Fibroblast of lung (primary cell): ENCODE measurements around the gene MYBBP1A. TPM values are rescaled to one million over a fixed set of nuclear protein-coding genes. Genes with fewer than 3 reads are reported as not detected.

ENCODE experiments used
- DNase-seq, 2 donors: peaks; one replicate each; pipeline versions ENCODE4 v3.0.0 to v3.0.0-alpha.2; 2010; ENCODE audit warnings: low read depth in 2 of 2
- H2AFZ ChIP-seq: 2 replicates; pipeline ENCODE4 v1.5.1; 2012; ENCODE audit warnings: low read length, control low read depth, inconsistent platforms
- H3K27ac ChIP-seq: 2 replicates; pipeline ENCODE4 v1.5.1; 2011; ENCODE audit warnings: low read length, control low read depth; ENCODE audit not compliant: insufficient read depth
- H3K27me3 ChIP-seq: 2 replicates; pipeline ENCODE4 v1.5.1; 2011; ENCODE audit warnings: mild to moderate bottlenecking, low read length; ENCODE audit not compliant: control insufficient read depth, insufficient read depth
- H3K36me3 ChIP-seq: 2 replicates; pipeline ENCODE4 v1.5.1; 2011; ENCODE audit warnings: low read length; ENCODE audit not compliant: control insufficient read depth, insufficient read depth
- H3K4me1 ChIP-seq: 2 replicates; pipeline ENCODE4 v1.5.1; 2011; ENCODE audit warnings: low read length; ENCODE audit not compliant: control insufficient read depth, insufficient read depth; ENCODE audit errors: extremely low read depth
- H3K4me2 ChIP-seq: 2 replicates; pipeline ENCODE4 v1.5.1; 2011; ENCODE audit warnings: low read length, control low read depth; ENCODE audit not compliant: insufficient read depth; ENCODE audit errors: extremely low read depth
- H3K4me3 ChIP-seq, 4 experiments: fragments of 200-600 bp in 1 of 4; sonication (generic) in 1 of 4; replicated peaks in 1 of 4; 2 replicates each; pipeline ENCODE4 v1.5.1; 2011 to 2016; ENCODE audit warnings: low read length in 4 of 4, low read depth in 3 of 4, mild to moderate bottlenecking in 3 of 4, control low read depth in 2 of 4, inconsistent platforms in 1 of 4, mixed read lengths in 1 of 4; ENCODE audit not compliant: insufficient read depth in 1 of 4; ENCODE audit errors: control extremely low read depth in 1 of 4
- H3K79me2 ChIP-seq: 2 replicates; pipeline ENCODE4 v1.5.1; 2012; ENCODE audit warnings: mild to moderate bottlenecking, low read length, inconsistent platforms; ENCODE audit not compliant: control insufficient read depth, insufficient read depth
- H3K9ac ChIP-seq: 2 replicates; pipeline ENCODE4 v1.5.1; 2011; ENCODE audit warnings: mild to moderate bottlenecking, low read length, control low read depth; ENCODE audit not compliant: insufficient read depth
- H3K9me3 ChIP-seq: 2 replicates; pipeline ENCODE4 v1.5.1; 2012; ENCODE audit warnings: low read depth, low read length; ENCODE audit not compliant: control insufficient read depth, insufficient read depth
- H4K20me1 ChIP-seq: 2 replicates; pipeline ENCODE4 v1.5.1; 2011; ENCODE audit warnings: low read length; ENCODE audit not compliant: control insufficient read depth, insufficient read depth; ENCODE audit errors: extremely low read depth
- CTCF ChIP-seq, 2 donors: IDR thresholded peaks in 1 of 2; conservative IDR thresholded peaks in 1 of 2; 1 replicate in 1 of 2; 2 replicates in 1 of 2; pipeline ENCODE4 v1.5.1; 2011 to 2012; ENCODE audit warnings: low read length in 2 of 2, control low read depth in 1 of 2, inconsistent platforms in 1 of 2, low read depth in 1 of 2, mild to moderate bottlenecking in 1 of 2
- EZH2 ChIP-seq: IDR thresholded peaks from 2 replicates; pipeline ENCODE4 v1.5.1; 2012; ENCODE audit warnings: low read length, control low read depth, mild to moderate bottlenecking; ENCODE audit errors: missing control alignments
- polyA plus RNA-seq, 2 donors: library from polyadenylated mRNA; depleted of rRNA in 1 of 2; stranded (reverse) in 1 of 2; unstranded in 1 of 2; fragments of >200 nt; gene quantifications; 2 replicates each; pipeline ENCODE4 v1.2.1, GENCODE V29; 2011 to 2012; ENCODE audit warnings: missing spikeins in 1 of 2
- total RNA-seq: library from RNA; depleted of rRNA; stranded (reverse); fragments of >200 nt; gene quantifications from 2 replicates; pipeline ENCODE4 v1.2.1, GENCODE V29; 2014

MYBBP1A gene
- total and polyA plus RNA-seq, 2 donors (not counting 1 experiment from before 2014, with no cell fraction given): 14.1 to 28.6 TPM

GRCh38 chr17:4587195-4587594 is 32.0 kb upstream of the MYBBP1A start:
- Histone ChIP-seq H2AFZ (no peak overlapping the region), H3K4me2 (no peak overlapping the region), H3K27ac (no peak overlapping the region), H3K79me2 (no peaks in the 10 kb centered on the region), H3K9me3 (no peaks in the 10 kb centered on the region), H4K20me1 (no peaks in the 10 kb centered on the region), H3K36me3 (no peaks in the 10 kb centered on the region), H3K4me1 (no peaks in the 10 kb centered on the region), H3K4me3 (no peak overlapping the region), H3K9ac (no peak overlapping the region), H3K27me3 (peaks cover 28% of the 10 kb centered on the region)
- no peak for DNase-seq
- TF ChIP-seq CTCF (conservative IDR thresholded peaks at IDR 0.05 in 1 of 2, IDR thresholded peaks at IDR 0.05 in 1 of 2; ENCODE audit: low read depth in 1 of 2, low read length in 2 of 2) (no peak), EZH2 (no peak)

- Histone ChIP-seq H3K4me1 (no peaks in the 10 kb centered on the region), H3K9me3 (no peaks in the 10 kb centered on the region)
- TF ChIP-seq CTCF (conservative IDR thresholded peaks at IDR 0.05 in 1 of 2, IDR thresholded peaks at IDR 0.05 in 1 of 2; ENCODE audit: low read depth in 1 of 2, low read length in 2 of 2): no peak
- no peak for TF ChIP-seq EZH2
These were observed 30.9 kb upstream of the MYBBP1A start for GRCh38 chr17:4586043-4586442.

GRCh38 chr17:4585638-4585994 is 30.4 kb upstream of the MYBBP1A start:
- Histone ChIP-seq H3K4me1 (no peaks in the 10 kb centered on the region), H3K4me3 (peak overlapping the region in 1 of 4 experiments; percentile 17), H3K79me2 (no peaks in the 10 kb centered on the region), H3K9ac (no peak overlapping the region), H2AFZ (no peak overlapping the region), H3K27ac (no peak overlapping the region), H3K36me3 (no peaks in the 10 kb centered on the region), H3K4me2 (no peak overlapping the region), H3K27me3 (peaks cover 28% of the 10 kb centered on the region), H4K20me1 (no peaks in the 10 kb centered on the region), H3K9me3 (no peaks in the 10 kb centered on the region)
- DNase-seq: no peak
- TF ChIP-seq EZH2 (no peak), CTCF (conservative IDR thresholded peaks at IDR 0.05 in 1 of 2, IDR thresholded peaks at IDR 0.05 in 1 of 2; ENCODE audit: low read depth in 1 of 2, low read length in 2 of 2) (no peak)

More at GRCh38 chr17:4586043-4586442, 30.9 kb upstream of the MYBBP1A start:
- H2AFZ ChIP-seq: no peak overlapping the region
- no peak overlapping the region for H3K4me2 ChIP-seq
- H3K79me2 ChIP-seq: no peaks in the 10 kb centered on the region
- no peak overlapping the region for H3K27ac ChIP-seq
- H3K9ac ChIP-seq: no peak overlapping the region
- no peak for DNase-seq
- H4K20me1 ChIP-seq: no peaks in the 10 kb centered on the region
- H3K27me3 ChIP-seq: peaks cover 28% of the 10 kb centered on the region
- H3K4me3 ChIP-seq: no peak overlapping the region
- no peaks in the 10 kb centered on the region for H3K36me3 ChIP-seq
